DMS53 (cell line): ENCODE results near the gene GTF2H4.
A peak's percentile ranks its signal among the peaks of the same experiment; 100 is the strongest.

ENCODE experiments used
- DNase-seq: peaks from one replicate; lab custom pipeline; 2025; lab: John Stamatoyannopoulos, UW

Gene GTF2H4

DNA sequence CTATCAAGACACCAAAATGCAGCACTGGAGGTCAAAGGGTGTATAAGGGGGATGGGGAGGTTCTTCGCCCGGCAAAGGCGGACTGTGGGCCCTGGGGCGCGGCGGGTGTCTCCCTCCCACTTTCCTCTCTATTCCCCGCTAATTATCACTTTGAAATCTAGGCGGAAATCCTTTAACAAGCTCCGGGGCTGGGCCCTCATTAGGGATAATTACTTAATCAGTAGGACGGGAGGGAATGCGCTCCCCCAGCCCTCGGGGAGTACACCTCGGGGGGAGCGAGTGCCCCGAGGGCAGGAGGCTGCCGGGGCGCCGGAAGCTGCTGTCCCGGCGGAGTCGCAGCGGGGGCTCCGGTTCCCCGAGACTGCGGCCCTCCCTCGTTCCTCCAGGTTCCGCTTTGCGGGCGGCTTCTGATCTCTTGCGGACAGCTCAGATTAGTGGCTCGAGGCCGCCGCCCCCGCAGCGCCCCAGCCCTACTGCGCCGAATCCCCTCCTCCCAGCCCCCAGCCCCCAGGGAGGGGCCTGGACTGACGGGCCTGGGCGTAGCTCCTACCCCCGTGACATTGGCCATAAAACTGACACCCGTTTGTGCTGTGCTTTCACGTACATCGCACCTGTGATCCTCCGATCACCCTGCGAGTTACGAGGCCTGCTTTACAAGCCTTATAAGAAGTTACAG lies 47.5 kb downstream of the GTF2H4 start:
- DNase-seq: peak; percentile 57

- DNase-seq: no peak
Observed at GRCh38 chr6:30957716-30958115, 49.7 kb downstream of the GTF2H4 start.

GRCh38 chr6:30960907-30961673 lies 53.1 kb downstream of the GTF2H4 start:
- no peak for DNase-seq

- DNase-seq: no peak
Observed at GRCh38 chr6:30962716-30963115, 54.7 kb downstream of the GTF2H4 start.

DNA sequence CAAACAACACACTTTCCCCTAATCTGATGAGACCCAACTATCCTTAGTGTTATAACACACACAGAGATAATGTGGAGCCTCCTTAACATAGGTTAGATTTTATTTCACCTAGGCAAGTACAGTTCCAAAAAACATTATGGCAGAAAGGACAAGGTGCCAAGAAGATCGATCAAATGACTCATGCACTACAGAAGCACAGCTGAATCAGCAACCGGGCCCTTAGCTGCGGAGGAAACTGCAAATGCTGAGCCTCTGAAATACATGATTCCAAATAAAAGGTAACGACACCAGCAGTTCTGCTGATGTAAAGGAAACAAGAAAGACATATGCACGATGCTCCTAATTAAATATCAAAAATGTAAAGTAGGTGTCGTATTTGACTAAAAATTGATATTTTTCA lies 55.6 kb downstream of the GTF2H4 start:
- no peak for DNase-seq
